GM21737 (cell line): ENCODE results near the gene ZSWIM6.

Experiments used
- ATAC-seq: cut with Tn5 transposase; IDR thresholded peaks from one replicate; pipeline ENCODE4 v1.9.1; 2021; ENCODE audit warnings: mild to moderate bottlenecking, moderate library complexity; ENCODE audit not compliant: unreplicated experiment

The ZSWIM6 gene

DNA sequence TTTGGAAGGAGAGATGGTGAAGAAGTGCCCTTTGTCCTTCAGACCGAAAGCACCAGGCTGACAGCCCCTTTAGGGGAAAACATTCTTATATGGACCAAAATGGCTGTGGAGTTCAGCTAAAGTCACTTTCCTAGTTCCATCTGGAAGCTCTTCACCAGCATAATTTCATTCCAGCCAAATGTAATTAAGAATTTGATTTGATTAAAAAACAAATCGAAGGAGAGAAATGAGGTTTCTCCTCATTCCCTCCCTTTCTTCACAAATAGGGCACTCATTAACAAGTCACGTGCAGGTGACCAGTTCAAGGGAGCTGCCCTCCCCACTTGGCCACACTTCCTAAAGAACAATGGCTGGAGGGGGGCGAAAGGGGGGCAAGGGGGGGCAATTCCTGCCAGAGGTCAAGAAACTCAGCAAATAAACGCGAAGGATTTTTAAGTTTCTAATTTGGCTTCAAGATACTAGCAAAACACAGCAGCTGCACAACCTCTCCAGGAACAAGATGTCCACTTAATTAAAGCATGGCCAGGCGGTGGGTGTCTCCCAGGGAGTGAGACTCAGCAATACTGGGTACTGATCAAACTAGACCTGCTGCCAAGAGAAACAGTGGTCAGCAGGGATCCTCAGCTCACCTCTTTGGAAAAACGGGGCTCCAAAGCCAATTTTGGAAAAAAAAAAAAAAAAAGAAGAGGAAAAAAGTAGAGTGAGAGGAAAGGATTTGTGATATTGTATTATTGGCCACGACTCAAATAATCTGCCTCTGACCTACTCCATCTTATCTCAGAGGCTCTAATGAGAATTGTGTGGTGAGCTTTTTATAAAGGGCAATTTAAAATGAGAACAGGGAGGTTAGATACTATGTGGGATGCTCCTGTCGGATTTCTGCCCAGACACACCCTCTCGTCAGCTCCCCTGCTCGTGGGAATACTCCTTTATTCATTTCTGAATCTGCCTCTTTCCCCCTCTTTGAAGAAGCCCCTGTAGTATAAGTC, 254.3 kb downstream of the ZSWIM6 start:
- no peak for ATAC-seq

DNA sequence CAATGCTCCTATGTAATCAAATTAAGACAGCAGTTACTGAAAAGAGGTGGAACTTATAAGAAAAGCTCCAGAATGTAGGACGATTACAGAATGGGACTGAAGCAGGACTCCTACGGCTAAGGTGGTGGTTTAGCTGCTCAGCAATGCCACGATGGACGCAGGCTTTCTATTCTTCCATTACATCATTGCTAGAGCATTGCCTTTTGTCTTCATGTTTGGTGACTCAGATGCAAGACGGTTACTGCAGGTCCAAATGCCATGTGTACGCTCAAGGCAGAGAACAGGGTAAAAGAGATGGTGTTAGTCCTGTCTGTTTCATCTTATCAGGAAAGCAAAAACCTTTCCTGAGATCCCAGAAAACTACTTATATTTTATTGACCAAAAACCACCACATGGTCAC, 255.1 kb downstream of the ZSWIM6 start:
- ATAC-seq, result no peak

DNA sequence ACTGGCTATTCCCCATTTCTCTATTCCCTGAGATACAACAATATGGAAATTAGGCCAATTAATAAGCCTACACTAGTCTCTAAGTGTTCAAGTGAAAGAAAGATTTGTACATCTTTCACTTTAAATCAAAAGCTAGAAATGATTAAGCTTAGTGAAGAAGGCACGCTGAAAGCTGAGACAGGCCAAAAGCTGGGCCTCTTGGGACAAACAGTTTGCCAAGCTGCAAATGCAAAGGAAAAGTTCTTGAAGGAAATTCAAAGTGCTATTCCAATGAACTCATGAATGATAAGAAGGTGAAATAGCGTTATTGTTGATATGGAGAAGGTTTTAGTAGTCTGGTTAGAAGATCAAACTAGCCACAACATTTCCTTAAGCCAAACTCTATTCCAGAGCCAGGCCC, 256.2 kb downstream of the ZSWIM6 start:
- no peak for ATAC-seq

DNA sequence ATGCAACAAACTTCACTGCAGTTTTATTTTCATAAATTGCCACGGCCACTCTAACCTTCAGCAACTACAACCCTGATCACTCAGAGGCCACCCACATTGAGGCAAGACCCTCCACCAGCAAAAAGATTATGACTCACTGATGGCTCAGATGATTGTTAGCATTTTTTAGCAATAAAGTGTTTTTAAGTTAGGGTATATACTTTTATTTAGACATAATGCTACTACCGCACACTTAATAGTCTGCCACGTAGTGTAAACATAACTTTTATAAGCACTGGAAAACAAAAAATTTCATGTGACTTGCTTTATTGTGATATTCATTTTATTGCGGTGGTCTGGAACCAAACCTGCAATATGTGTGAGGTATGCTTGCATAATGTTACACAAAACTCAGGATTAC, 257.9 kb downstream of the ZSWIM6 start:
- no peak for ATAC-seq

DNA sequence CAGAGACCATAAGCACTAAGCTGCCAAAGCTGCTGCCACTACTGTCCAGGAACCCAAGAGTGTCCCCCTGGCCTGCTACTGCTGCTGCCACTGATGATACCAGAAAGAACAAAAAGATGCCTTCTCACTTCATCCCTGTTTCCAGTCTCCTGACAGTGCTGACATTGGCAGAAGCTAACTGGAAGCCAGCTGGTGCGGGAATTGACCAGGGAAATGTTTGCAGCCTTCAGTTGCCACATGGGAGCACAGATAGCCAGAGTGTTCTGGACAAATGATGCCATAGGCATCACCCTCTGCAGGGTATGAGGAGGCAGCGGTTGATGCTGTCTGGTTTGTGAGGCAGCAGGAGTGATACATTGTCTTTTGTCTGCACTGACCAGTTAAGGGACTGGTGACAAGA, 258.4 kb downstream of the ZSWIM6 start:
- no peak for ATAC-seq

DNA sequence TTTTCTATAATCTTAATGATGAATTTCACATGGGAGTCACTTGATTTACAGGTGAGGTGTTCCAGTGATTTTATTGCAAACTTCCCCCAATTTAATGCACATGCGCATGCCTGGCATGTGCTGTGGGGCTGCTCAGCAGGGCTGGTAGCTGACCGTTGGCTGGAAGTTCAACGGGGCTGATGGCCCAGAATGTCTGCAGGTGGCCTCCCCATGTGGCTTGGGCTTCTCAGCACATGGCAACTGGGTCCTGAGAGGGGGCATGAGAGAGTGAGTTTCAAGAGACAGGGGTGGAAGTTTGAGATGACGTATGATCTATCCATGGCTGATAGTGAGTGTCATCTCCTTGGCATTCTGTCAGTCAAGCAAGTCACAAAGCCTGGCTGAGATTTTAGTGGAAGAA, 259.8 kb downstream of the ZSWIM6 start:
- no peak for ATAC-seq

DNA sequence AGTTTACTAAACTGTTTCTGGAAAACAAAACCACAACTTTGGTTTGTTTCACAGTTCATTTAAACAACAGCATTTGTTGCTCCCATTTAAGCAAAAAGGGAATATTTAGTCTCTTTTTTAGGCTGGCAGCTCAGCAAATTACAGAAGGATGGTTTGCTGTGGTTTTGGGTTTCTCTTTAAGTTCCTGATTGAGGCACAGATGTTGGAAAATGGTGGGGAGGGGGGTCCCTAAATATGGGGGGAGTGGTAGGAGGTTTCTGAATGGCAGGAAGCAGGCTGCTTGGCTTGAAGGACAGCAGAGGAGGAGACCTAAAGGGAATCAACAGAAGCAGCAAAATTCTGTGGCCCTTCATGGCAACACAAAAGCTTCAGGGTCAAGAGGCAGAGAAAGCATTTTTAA, 263.4 kb downstream of the ZSWIM6 start:
- no peak for ATAC-seq
